HCT116 (cell line): ENCODE measurements around the gene CRMP1. TPM values are rescaled to one million over a fixed set of nuclear protein-coding genes. Genes with fewer than 3 reads are reported as not detected.

Experiments used
- ATAC-seq: fragments of 200-7000 bp; cut with Tn5 transposase; 2 replicates; pipeline ENCODE4 v1.9.1; 2020; ENCODE audit warnings: mild to moderate bottlenecking, moderate library complexity
- BruUV-seq: library from RNA; stranded (reverse); fragments of 400-500 nt; replicated peaks from 2 replicates; lab custom pipeline; 2021; lab: Mats Ljungman, UMichigan
- CTCF ChIA-PET: fragments of 300-600 bp; sonication (Branson Sonifier 250); formaldehyde crosslinking; loops from one replicate; lab custom pipeline; 2021; ENCODE audit warnings: antibody characterized with exemption; lab: Charles Lee
- POLR2A ChIA-PET: fragments of 300-600, 350-600 bp; sonication (Branson Sonifier 250); formaldehyde crosslinking; loops from one replicate; lab custom pipeline; 2021; ENCODE audit warnings: antibody characterized with exemption; lab: Charles Lee
- RAD21 ChIA-PET, 2 experiments: fragments of 300-600 bp; sonication (Branson Sonifier 250); formaldehyde crosslinking; loops; one replicate each; lab custom pipeline; 2023; ENCODE audit warnings: low total read pairs in 2 of 2; ENCODE audit not compliant: uncharacterized antibody in 2 of 2, unreplicated experiment in 2 of 2, low non-redundant PET in 1 of 2; lab: Charles Lee
- DNase-seq: peaks from one replicate; pipeline ENCODE4 v3.0.0-alpha.2; 2010; ENCODE audit warnings: low read depth, low spot score
- H2AFZ ChIP-seq: fragments of 200-600 bp; shearing (Covaris generic), sonication (generic); 2 replicates; pipeline ENCODE4 v1.6.1; 2017; ENCODE audit warnings: low read depth, mixed run types, mixed read lengths, antibody characterized with exemption, low read length; ENCODE audit not compliant: poor library complexity, severe bottlenecking
- H3K27ac ChIP-seq: 2 replicates; pipeline ENCODE4 v1.5.1; 2012; ENCODE audit warnings: low read depth, low read length
- H3K27me3 ChIP-seq: fragments of 200-600 bp; sonication (generic); 2 replicates; pipeline ENCODE4 v1.6.1; 2016; ENCODE audit warnings: mixed run types, low read length, mixed read lengths; ENCODE audit not compliant: insufficient read depth
- H3K36me3 ChIP-seq, 2 experiments: fragments of 200-500 bp in 1 of 2; fragments of 200-600 bp in 1 of 2; sonication (Bioruptor generic) in 1 of 2; sonication (generic) in 1 of 2; 2 replicates each; pipeline versions ENCODE4 v1.5.1 to v1.6.1; 2014 to 2016; ENCODE audit warnings: low read length in 2 of 2, inconsistent platforms in 1 of 2, mixed read lengths in 1 of 2, mixed run types in 1 of 2; ENCODE audit not compliant: insufficient read depth in 2 of 2, control insufficient read depth in 1 of 2
- H3K4me1 ChIP-seq, 2 experiments: fragments of 200-600 bp in 1 of 2; sonication (generic) in 1 of 2; 2 replicates each; pipeline versions ENCODE4 v1.5.1 to v1.6.1; 2012 to 2017; ENCODE audit warnings: low read length in 2 of 2, inconsistent platforms in 1 of 2, mild to moderate bottlenecking in 1 of 2, mixed read lengths in 1 of 2, mixed run types in 1 of 2, moderate library complexity in 1 of 2; ENCODE audit not compliant: insufficient read depth in 2 of 2, control insufficient read depth in 1 of 2
- H3K4me2 ChIP-seq: fragments of 200-600 bp; sonication (generic); 2 replicates; pipeline ENCODE4 v1.6.1; 2017; ENCODE audit warnings: mixed run types, low read length, mixed read lengths
- H3K4me3 ChIP-seq, 2 experiments: fragments of 200-600 bp in 1 of 2; sonication (generic) in 1 of 2; replicated peaks in 1 of 2; 2 replicates each; pipeline ENCODE4 v1.5.1; 2011 to 2016; ENCODE audit warnings: low read length in 2 of 2, control low read depth in 1 of 2, low read depth in 1 of 2, mild to moderate bottlenecking in 1 of 2, mixed read lengths in 1 of 2, mixed run types in 1 of 2
- H3K79me2 ChIP-seq: fragments of 200-600 bp; sonication (generic); 2 replicates; pipeline ENCODE4 v1.6.1; 2017; ENCODE audit warnings: mild to moderate bottlenecking, mixed run types, low read length, moderate library complexity, mixed read lengths; ENCODE audit not compliant: insufficient read depth
- H3K9ac ChIP-seq: fragments of 200-600 bp; sonication (generic); 2 replicates; pipeline ENCODE4 v1.6.1; 2016; ENCODE audit warnings: low read length, mixed read lengths
- H3K9me2 ChIP-seq: fragments of 200-600 bp; sonication (generic), shearing (Covaris generic); 2 replicates; pipeline ENCODE4 v1.6.1; 2017; ENCODE audit warnings: mixed run types, mild to moderate bottlenecking, moderate library complexity; ENCODE audit not compliant: insufficient read depth
- H3K9me3 ChIP-seq, 2 experiments: fragments of 200-500 bp in 1 of 2; fragments of 200-600 bp in 1 of 2; sonication (Bioruptor generic) in 1 of 2; sonication (generic) in 1 of 2; 2 replicates each; pipeline ENCODE4 v1.6.1; 2014 to 2017; ENCODE audit warnings: low read length in 2 of 2, mixed read lengths in 2 of 2, inconsistent platforms in 1 of 2, low read depth in 1 of 2, mild to moderate bottlenecking in 1 of 2, mixed run types in 1 of 2, moderate library complexity in 1 of 2; ENCODE audit not compliant: control insufficient read depth in 1 of 2, insufficient read depth in 1 of 2
- H4K20me1 ChIP-seq: fragments of 200-600 bp; sonication (generic), shearing (Covaris generic); 2 replicates; pipeline ENCODE4 v1.6.1; 2017; ENCODE audit warnings: mixed run types, mild to moderate bottlenecking, moderate library complexity; ENCODE audit not compliant: insufficient read depth
- CBX3 ChIP-seq: IDR thresholded peaks from 2 replicates; pipeline ENCODE4 v1.6.1; 2012; ENCODE audit warnings: low read depth
- CEBPB ChIP-seq: IDR thresholded peaks from 2 replicates; pipeline ENCODE4 v1.6.1; 2012; ENCODE audit warnings: low read depth
- EZH2 ChIP-seq: fragments of 200-600 bp; sonication (generic); IDR thresholded peaks from 2 replicates; pipeline ENCODE4 v1.6.1; 2017; ENCODE audit warnings: antibody characterized with exemption, mixed run types
- EZH2phosphoT487 ChIP-seq: fragments of 200-600 bp; IDR thresholded peaks from 2 replicates; pipeline ENCODE4 v1.6.1; 2018; ENCODE audit warnings: antibody characterized with exemption, borderline replicate concordance
- JUND ChIP-seq: IDR thresholded peaks from 2 replicates; pipeline ENCODE4 v1.6.1; 2012
- POLR2AphosphoS5 ChIP-seq: IDR thresholded peaks from 2 replicates; pipeline ENCODE4 v1.6.1; 2011; ENCODE audit warnings: mild to moderate bottlenecking, low read depth, low read length, moderate library complexity
- RAD21 ChIP-seq: IDR thresholded peaks from 2 replicates; pipeline ENCODE4 v1.6.1; 2012; ENCODE audit warnings: low read depth, mild to moderate bottlenecking
- SIN3A ChIP-seq: IDR thresholded peaks from 2 replicates; pipeline ENCODE4 v1.6.1; 2012; ENCODE audit warnings: low read depth
- SP1 ChIP-seq: IDR thresholded peaks from 2 replicates; pipeline ENCODE4 v1.6.1; 2012; ENCODE audit warnings: low read depth
- SRF ChIP-seq: IDR thresholded peaks from 2 replicates; pipeline ENCODE4 v1.6.1; 2012; ENCODE audit warnings: low read depth
- YY1 ChIP-seq: IDR thresholded peaks from 2 replicates; pipeline ENCODE4 v1.6.1; 2011; ENCODE audit warnings: low read length, low read depth, moderate library complexity, mild to moderate bottlenecking; ENCODE audit not compliant: insufficient replicate concordance; ENCODE audit errors: extremely low read depth
- ZFX ChIP-seq: fragments of 450-650 bp; IDR thresholded peaks from 2 replicates; pipeline ENCODE4 v1.6.1; 2017
- intact Hi-C: fragments of 100-400 bp; cut with micrococcal nuclease; formaldehyde crosslinking; loops from 2 replicates; pipeline ENCODE4 v1.10.0; 2022
- total RNA-seq: library from RNA; stranded (reverse); gene quantifications from one replicate; pipeline ENCODE4 v1.2.1, GENCODE V29; 2021; ENCODE audit not compliant: unreplicated experiment
- TF ChIP-seq, protein P1 (sequence below): IDR thresholded peaks from 2 replicates; pipeline ENCODE4 v1.6.1; 2011; ENCODE audit warnings: mild to moderate bottlenecking, low read length, moderate library complexity; ENCODE audit not compliant: insufficient replicate concordance; ENCODE audit errors: extremely low read depth
- TF ChIP-seq, protein P2 (sequence below): IDR thresholded peaks from 2 replicates; pipeline ENCODE4 v1.6.1; 2012

CRMP1 gene
- total RNA-seq, 1 experiment from 2014 or later: not detected

DNA sequence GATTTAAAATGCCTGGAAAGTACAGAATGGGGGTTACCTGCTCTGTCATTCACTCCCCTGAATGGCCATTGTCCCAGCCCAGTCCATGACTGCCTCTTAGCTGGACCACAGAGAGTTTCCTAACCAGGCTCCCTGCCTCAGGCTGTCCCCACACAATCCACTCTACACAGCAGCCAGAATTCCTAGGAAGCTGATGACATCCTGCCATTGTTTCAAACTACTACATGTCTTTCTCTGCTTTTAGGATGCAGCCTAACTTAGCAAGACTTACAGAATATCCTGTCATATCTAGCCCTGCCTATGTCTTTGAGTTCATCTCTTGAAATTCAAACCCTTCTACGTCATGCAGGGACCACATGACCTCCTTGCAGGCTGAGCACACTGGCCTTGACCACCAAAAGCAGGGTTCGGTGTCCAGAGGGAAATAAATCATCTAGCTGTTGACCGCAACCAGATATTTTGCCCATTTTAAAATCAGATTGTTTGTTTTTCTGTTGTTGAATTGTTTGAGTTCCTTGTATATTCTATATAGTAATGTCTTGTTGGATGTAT, 16.1 kb upstream of the CRMP1 start:
- Histone ChIP-seq H3K27ac (no peak overlapping the region), H3K9me2 (no peaks in the 10 kb centered on the region), H3K36me3 (no peaks in the 10 kb centered on the region), H3K9ac (no peak overlapping the region), H4K20me1 (no peaks in the 10 kb centered on the region), H3K9me3 (0 out of 4 replicates have a peak, but pooled peaks cover 0 to 4% of the 10 kb centered on the region in 2 experiments), H3K4me2 (no peak overlapping the region), H2AFZ (no peak overlapping the region), H3K27me3 (peaks cover 21% of the 10 kb centered on the region), H3K4me3 (no peak overlapping the region), H3K4me1 (no peaks in the 10 kb centered on the region; a peak in 1 of 4 replicates), H3K79me2 (no peaks in the 10 kb centered on the region)
- no peak for DNase-seq
- TF ChIP-seq EZH2phosphoT487 (no peak), YY1 (no peak), SP1 (no peak), JUND (no peak), SIN3A (no peak), RAD21 (no peak), ZFX (no peak), SRF (no peak), EZH2 (no peak), CBX3 (no peak), CEBPB (no peak), POLR2AphosphoS5 (no peak)
- TF ChIP-seq, protein P1, sequence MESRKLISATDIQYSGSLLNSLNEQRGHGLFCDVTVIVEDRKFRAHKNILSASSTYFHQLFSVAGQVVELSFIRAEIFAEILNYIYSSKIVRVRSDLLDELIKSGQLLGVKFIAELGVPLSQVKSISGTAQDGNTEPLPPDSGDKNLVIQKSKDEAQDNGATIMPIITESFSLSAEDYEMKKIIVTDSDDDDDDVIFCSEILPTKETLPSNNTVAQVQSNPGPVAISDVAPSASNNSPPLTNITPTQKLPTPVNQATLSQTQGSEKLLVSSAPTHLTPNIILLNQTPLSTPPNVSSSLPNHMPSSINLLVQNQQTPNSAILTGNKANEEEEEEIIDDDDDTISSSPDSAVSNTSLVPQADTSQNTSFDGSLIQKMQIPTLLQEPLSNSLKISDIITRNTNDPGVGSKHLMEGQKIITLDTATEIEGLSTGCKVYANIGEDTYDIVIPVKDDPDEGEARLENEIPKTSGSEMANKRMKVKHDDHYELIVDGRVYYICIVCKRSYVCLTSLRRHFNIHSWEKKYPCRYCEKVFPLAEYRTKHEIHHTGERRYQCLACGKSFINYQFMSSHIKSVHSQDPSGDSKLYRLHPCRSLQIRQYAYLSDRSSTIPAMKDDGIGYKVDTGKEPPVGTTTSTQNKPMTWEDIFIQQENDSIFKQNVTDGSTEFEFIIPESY: no peak
- TF ChIP-seq, protein P2, sequence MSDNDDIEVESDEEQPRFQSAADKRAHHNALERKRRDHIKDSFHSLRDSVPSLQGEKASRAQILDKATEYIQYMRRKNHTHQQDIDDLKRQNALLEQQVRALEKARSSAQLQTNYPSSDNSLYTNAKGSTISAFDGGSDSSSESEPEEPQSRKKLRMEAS: no peak
- ATAC-seq: no peak
- BruUV-seq: no TSS peak
- ChIA-PET POLR2A (no interaction called here), RAD21 (no interaction called here), CTCF (no interaction called here)
- intact Hi-C loops: no loop called here
